ENCODE results near the gene PARD6B.
"Not testable (repeated sequence)": the region's sequence is repeated elsewhere in the genome, so short reads cannot be mapped to it uniquely, and the experiment has no call there.

PARD6B gene

GRCh38 chr20:50701041-50701963 lies 30.1 kb upstream of the PARD6B start:
- in situ Hi-C loops (cut with HindIII; ENCODE audit: low pct_ligation_motif_present, low pct_unique_long_range_greater_than_20kb, low sequenced_read_pairs) = no loop called here
- DNase-seq = no peak

GRCh38 chr20:50703651-50704438 lies 27.5 kb upstream of the PARD6B start:
- in situ Hi-C loops (cut with HindIII; ENCODE audit: low pct_ligation_motif_present, low pct_unique_long_range_greater_than_20kb, low sequenced_read_pairs); DNase-seq: not testable (repeated sequence)

GRCh38 chr20:50704514-50704913 lies 26.9 kb upstream of the PARD6B start:
- DNase-seq = no peak
- in situ Hi-C loops (cut with HindIII; ENCODE audit: low pct_ligation_motif_present, low pct_unique_long_range_greater_than_20kb, low sequenced_read_pairs) = no loop called here

- no peak for DNase-seq
- in situ Hi-C loops (cut with HindIII; ENCODE audit: low pct_ligation_motif_present, low pct_unique_long_range_greater_than_20kb, low sequenced_read_pairs) = no loop called here
Observed at GRCh38 chr20:50704971-50705370, 26.4 kb upstream of the PARD6B start.

GRCh38 chr20:50708845-50709635 lies 22.3 kb upstream of the PARD6B start:
- no peak for DNase-seq
- in situ Hi-C loops (cut with HindIII; ENCODE audit: low pct_ligation_motif_present, low pct_unique_long_range_greater_than_20kb, low sequenced_read_pairs) = no loop called here

GRCh38 chr20:50709636-50709973 lies 21.8 kb upstream of the PARD6B start:
- no peak for DNase-seq
- in situ Hi-C loops (cut with HindIII; ENCODE audit: low pct_ligation_motif_present, low pct_unique_long_range_greater_than_20kb, low sequenced_read_pairs) = no loop called here

- in situ Hi-C loops (cut with HindIII; ENCODE audit: low pct_ligation_motif_present, low pct_unique_long_range_greater_than_20kb, low sequenced_read_pairs) = no loop called here
- no peak for DNase-seq
Observed at GRCh38 chr20:50710492-50711063, 20.8 kb upstream of the PARD6B start.

- in situ Hi-C loops (cut with HindIII; ENCODE audit: low pct_ligation_motif_present, low pct_unique_long_range_greater_than_20kb, low sequenced_read_pairs) = no loop called here
- no peak for DNase-seq
Observed at GRCh38 chr20:50711113-50711825, 20.1 kb upstream of the PARD6B start.

- in situ Hi-C loops (cut with HindIII; ENCODE audit: low pct_ligation_motif_present, low pct_unique_long_range_greater_than_20kb, low sequenced_read_pairs) = no loop called here
- DNase-seq = no peak
Observed at GRCh38 chr20:50712771-50713656, 18.4 kb upstream of the PARD6B start.

GRCh38 chr20:50713657-50714101 lies 17.7 kb upstream of the PARD6B start:
- in situ Hi-C loops (cut with HindIII; ENCODE audit: low pct_ligation_motif_present, low pct_unique_long_range_greater_than_20kb, low sequenced_read_pairs) = no loop called here

GRCh38 chr20:50714426-50714825 lies 17.0 kb upstream of the PARD6B start:
- DNase-seq; in situ Hi-C loops (cut with HindIII; ENCODE audit: low pct_ligation_motif_present, low pct_unique_long_range_greater_than_20kb, low sequenced_read_pairs): not testable (repeated sequence)

More at GRCh38 chr20:50713657-50714101, 17.7 kb upstream of the PARD6B start:
- DNase-seq = no peak

GRCh38 chr20:50715694-50716093 lies 15.7 kb upstream of the PARD6B start:
- DNase-seq = no peak
- in situ Hi-C loops (cut with HindIII; ENCODE audit: low pct_ligation_motif_present, low pct_unique_long_range_greater_than_20kb, low sequenced_read_pairs) = no loop called here

GRCh38 chr20:50716518-50716917 lies 14.9 kb upstream of the PARD6B start:
- no peak for DNase-seq
- in situ Hi-C loops (cut with HindIII; ENCODE audit: low pct_ligation_motif_present, low pct_unique_long_range_greater_than_20kb, low sequenced_read_pairs) = no loop called here

- no peak for DNase-seq
- in situ Hi-C loops (cut with HindIII; ENCODE audit: low pct_ligation_motif_present, low pct_unique_long_range_greater_than_20kb, low sequenced_read_pairs) = no loop called here
Observed at GRCh38 chr20:50717312-50717711, 14.1 kb upstream of the PARD6B start.

GRCh38 chr20:50717974-50718761 lies 13.2 kb upstream of the PARD6B start:
- in situ Hi-C loops (cut with HindIII; ENCODE audit: low pct_ligation_motif_present, low pct_unique_long_range_greater_than_20kb, low sequenced_read_pairs) = no loop called here
- no peak for DNase-seq

GRCh38 chr20:50719328-50719727 lies 12.1 kb upstream of the PARD6B start:
- DNase-seq = no peak
- in situ Hi-C loops (cut with HindIII; ENCODE audit: low pct_ligation_motif_present, low pct_unique_long_range_greater_than_20kb, low sequenced_read_pairs) = no loop called here

All from ACHN (cell line).